ENCODE data around the gene ACSM6.
"Not testable (repeated sequence)": the region's sequence is repeated elsewhere in the genome, so short reads cannot be mapped to it uniquely, and the experiment has no call there.

The ACSM6 gene

GRCh38 chr10:95214793-95215192 lies 20.8 kb downstream of the ACSM6 start:
- DNase-seq (ENCODE audit: low spot score): no peak

DNA sequence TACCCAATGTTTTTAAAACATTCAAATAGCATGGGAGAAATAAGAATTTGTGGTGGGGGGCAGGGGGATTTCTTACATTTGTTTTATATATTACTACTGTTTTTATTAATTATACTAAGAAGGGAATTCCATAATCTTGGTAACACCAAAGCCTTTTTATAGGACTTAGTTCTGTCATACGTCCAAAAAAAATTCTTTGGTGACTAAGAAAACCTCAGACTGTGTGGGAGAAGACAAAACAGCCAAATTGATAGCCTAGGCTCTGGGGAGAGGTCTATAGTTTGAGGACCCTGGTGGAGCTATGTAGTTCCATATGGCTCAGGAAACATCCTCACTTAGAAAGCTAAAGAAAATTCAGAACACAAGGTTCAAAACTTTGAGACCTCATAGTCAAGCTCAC lies 23.4 kb downstream of the ACSM6 start:
- no peak for DNase-seq (ENCODE audit: low spot score)

DNA sequence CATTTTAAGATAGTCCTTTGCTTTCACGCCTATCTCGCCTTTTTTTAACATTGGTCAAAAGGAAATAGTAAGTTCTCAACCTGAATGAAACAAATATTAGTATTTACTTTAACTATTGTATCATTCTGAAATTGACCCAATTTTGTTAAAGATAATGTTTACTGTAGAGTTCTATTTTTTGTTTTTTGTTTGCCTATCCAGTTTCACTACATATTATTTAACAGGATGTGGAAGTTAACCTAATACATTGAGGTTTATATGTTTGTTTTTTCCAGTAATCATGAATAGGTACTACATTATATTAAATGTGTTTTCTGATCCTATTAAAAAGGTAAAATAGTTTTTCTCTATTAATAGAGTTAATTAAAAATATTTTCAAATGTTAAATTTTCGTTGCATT lies 26.5 kb downstream of the ACSM6 start:
- DNase-seq (ENCODE audit: low spot score): no peak

GRCh38 chr10:95221124-95221523 lies 27.1 kb downstream of the ACSM6 start:
- no peak for DNase-seq (ENCODE audit: low spot score)

GRCh38 chr10:95225136-95225535 lies 31.1 kb downstream of the ACSM6 start:
- no peak for DNase-seq (ENCODE audit: low spot score)

DNA sequence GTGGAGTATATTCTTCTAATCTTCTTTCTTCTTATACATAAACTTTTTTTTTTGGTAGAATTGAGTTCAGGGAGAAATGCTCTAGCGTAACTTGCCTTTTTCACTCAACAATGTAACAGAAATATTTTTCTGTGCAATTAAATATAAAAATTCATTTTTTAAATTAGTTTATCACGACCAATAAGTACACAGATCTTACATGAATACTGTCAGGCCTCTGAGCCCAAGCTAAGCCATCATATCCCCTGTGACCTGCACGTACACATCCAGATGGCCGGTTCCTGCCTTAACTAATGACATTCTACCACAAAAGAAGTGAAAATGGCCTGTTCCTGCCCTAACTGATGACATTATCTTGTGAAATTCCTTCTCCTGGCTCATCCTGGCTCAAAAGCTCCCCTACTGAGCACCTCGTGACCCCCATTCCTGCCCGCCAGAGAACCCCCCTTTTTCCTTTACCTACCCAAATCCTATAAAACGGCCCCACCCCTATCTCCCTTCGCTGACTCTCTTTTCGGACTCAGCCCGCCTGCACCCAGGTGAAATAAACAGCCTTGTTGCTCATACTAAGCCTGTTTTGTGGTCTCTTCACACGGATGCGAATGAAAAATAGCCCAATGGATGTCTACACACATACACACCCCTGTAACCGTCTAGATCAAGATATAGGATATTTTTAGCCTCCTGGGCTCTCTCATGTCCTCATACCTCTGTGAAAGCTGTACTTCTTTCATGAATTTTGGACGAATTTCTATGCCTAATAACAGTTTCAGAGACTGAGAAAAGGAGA lies 35.1 kb downstream of the ACSM6 start:
- DNase-seq (ENCODE audit: low spot score): not testable (repeated sequence)

DNA sequence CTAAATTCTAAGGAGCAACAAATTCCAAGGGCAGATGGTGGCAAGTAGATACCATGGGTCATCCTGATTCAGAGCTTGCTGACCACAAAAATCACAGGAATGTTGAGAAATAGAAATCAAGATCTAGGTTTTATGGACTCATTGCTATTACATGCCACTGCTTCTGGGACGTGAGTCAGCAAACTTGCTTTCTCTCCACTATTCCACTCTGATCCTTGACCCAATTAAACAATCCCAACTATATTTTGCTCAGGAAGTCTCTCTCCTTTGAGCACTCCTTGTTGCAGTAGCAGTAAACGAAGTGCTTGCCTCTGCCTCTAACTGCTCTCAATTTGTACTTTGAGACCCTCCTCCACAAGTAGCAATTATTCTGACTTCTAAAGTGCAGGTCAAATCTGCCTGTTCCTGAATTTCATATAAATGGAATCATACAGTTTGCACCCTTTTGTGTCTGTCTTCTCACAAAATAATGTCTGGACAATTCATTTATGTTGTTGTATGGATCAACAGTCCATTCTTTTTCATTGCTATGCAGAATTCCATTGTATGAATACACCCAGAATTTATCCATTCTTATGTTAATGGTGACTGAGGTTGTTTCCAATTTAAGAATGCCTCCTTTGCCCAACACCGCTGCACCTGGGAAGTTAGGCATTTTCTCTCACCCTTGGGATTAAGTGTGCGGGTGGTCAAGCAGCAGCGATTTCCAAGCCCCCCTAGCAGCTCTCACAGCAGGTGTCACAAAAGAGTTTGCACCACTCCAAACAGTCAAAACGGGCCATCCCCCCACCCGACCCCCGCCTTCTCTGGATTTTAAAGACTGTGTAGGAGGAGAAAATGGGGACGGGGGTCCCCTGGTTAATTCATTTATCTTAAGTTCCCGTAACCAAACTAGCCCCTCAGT lies 35.9 kb downstream of the ACSM6 start:
- DNase-seq (ENCODE audit: low spot score): no peak

GRCh38 chr10:95230677-95231586 lies 36.9 kb downstream of the ACSM6 start:
- peak; percentile 14 for DNase-seq (ENCODE audit: low spot score)

- no peak for DNase-seq (ENCODE audit: low spot score)
These were observed 39.5 kb downstream of the ACSM6 start for GRCh38 chr10:95233377-95234034.

- no peak for DNase-seq (ENCODE audit: low spot score)
These were observed 40.9 kb downstream of the ACSM6 start for GRCh38 chr10:95234951-95235350.

- no peak for DNase-seq (ENCODE audit: low spot score)
These were observed 41.6 kb downstream of the ACSM6 start for GRCh38 chr10:95235676-95236067.

DNA sequence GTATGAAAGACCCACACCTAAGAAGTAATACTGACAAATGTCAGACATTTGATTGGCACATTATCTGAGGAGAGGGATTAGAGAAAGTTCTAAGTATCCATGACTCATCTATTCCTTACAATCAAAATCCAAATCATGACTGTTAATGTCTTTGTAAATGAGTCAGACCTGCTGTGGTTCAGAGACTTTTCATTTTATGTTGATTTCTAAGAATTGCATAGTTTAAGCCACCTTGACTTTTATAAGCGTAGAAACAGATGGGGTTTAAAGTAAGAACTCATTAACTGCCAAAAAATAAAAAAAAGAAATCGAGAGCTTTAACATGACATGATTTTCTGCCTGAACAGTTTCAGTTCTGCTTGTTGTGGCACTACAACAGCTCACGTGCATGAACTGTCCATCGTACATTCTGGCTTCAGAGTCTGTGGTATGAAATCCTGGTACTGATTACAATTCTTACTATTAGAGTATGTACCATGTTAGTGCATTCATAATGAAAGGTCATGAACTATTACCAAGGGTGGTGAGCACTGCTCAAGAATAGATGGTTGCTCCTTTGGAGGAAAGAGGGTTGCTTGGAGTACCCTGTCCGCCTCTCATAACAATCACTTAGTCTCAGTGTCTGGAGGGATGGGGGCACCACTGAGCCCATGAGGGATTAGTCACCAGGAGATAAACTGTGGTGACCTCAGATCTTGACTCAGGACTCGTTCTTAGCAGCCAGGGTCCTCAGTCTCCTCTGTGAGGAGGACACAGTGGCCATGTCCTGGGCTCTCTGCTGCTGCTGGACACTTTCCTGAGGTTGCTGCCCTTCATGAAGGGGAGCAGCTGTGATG lies 42.2 kb downstream of the ACSM6 start:
- DNase-seq (ENCODE audit: low spot score): no peak

DNA sequence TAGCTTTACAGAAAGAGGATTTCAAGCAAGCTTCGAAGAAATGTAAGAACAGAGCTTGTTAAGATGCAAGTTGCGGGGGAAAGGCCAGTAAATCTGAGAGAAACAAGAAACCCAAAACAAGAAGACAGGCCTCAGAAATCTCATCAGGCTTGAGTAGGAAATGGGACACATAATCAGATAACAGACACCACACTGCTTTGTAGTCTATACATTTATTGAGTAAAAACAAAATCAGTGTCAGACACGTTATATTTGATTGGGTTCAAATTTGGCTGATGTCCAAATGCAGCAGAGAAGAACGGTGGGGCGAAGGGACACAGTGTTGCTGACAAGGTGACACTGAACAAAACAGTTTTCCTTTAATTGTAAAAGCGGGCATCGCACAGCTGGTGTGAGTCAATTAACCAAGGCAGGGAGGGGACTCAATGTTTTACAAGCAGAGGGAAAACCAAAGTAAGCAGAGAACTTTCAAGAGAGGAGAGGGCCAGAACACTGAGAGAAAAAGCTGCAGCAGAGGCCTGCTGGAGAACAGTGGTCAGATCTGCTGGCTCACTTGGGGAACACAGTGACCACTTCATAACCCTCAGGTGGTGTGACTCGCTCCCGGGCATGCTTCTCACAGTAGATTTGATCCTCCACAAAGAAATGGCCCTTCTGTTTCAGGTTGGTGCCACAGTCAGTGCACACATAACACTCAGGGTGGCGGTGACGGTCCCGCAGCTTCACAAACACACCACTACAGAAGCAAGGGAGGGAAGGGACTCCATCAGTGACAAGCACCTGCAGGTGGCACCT lies 43.5 kb downstream of the ACSM6 start:
- DNase-seq (ENCODE audit: low spot score): no peak

DNA sequence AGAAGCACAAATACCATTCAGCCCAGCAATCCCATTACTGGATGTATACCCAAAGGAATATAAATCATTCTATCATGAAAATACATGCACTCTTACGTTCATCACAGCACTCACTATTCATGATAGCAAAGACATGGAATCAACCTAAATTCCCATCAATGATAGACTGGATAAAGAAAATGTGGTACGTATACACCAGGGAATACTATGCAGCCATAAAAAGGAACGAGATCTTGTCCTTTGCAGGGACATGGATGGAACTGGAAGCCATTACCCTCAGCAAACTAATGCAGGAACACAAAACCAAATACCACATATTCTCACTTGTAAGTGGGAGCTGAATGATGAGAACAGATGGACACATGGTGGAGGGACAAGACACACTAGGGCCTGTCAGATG lies 46.1 kb downstream of the ACSM6 start:
- not testable (repeated sequence) for DNase-seq (ENCODE audit: low spot score)

- no peak for DNase-seq (ENCODE audit: low spot score)
These were observed 46.8 kb downstream of the ACSM6 start for GRCh38 chr10:95240811-95241210.

DNA sequence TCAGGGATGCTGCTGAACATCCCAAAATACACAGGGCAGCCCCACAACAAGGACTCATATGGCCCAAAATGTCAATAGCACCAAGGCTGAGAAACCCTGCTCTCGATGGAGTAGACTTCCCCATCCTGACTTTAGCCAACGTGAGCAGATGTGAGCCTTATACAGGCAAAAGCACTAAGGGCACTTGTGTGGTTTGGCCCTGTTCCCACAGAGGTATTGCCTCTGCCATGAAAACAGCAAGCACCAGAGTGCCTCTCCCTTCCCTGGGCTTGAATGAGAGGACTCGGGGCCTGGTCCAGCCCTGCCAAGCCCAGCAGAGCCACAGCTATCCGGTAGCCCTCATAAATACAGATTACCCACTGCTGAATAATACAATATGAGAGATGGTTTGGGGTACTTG lies 47.5 kb downstream of the ACSM6 start:
- DNase-seq (ENCODE audit: low spot score): no peak

GRCh38 chr10:95242581-95243317 lies 48.7 kb downstream of the ACSM6 start:
- peak; percentile 67 for DNase-seq (ENCODE audit: low spot score)

- DNase-seq (ENCODE audit: low spot score): no peak
These were observed 49.2 kb downstream of the ACSM6 start for GRCh38 chr10:95243318-95243617.

DNA sequence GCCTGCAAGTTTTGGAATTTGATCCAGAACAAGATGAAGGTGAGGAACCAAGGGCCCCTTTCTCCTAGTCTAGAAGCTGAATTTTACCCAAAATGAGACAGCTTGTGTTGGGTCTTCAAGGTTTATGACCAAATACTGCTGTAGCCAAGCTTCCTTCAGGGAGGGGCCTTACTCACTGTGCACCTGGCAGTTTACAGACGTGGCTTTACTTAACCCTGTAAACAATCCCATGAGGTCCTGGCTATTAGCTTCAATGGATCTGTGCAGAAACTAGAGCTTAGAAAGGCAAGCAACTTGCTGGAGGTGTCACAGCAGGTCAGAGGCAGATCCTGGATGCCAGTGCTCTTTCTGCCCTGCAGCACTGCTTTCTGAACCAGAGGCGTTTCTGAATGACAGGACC lies 50.1 kb downstream of the ACSM6 start:
- no peak for DNase-seq (ENCODE audit: low spot score)
